Gastroesophageal sphincter (tissue), 3 donors: Measurements from ENCODE around the gene THEM4.
"Not testable (repeated sequence)": the region's sequence is repeated elsewhere in the genome, so short reads cannot be mapped to it uniquely, and the experiment has no call there.

ENCODE experiments used
- CTCF ChIP-seq, 4 experiments: fragments of 200-600 bp in 2 of 4; fragments of 450-650 bp in 2 of 4; sonication (generic) in 1 of 4; IDR thresholded peaks; one replicate each; pipeline ENCODE4 v1.5.1; 2017 to 2019; ENCODE audit warnings: antibody characterized with exemption in 4 of 4, mild to moderate bottlenecking in 2 of 4, moderate library complexity in 2 of 4
- EP300 ChIP-seq: sonication (generic); formaldehyde crosslinking; IDR thresholded peaks from one replicate; pipeline ENCODE4 v1.6.1; 2017; ENCODE audit warnings: antibody characterized with exemption, mild to moderate bottlenecking
- POLR2A ChIP-seq, 2 donors: fragments of 450-650 bp; IDR thresholded peaks; one replicate each; pipeline ENCODE4 v1.6.1; 2017; ENCODE audit warnings: antibody characterized with exemption in 2 of 2, mild to moderate bottlenecking in 2 of 2, moderate library complexity in 1 of 2
- POLR2AphosphoS5 ChIP-seq: sonication (generic); formaldehyde crosslinking; IDR thresholded peaks from one replicate; pipeline ENCODE4 v1.6.1; 2017; ENCODE audit warnings: antibody characterized with exemption

GRCh38 chr1:151882918-151883317, 26.4 kb downstream of the THEM4 start:
- TF ChIP-seq EP300; CTCF (IDR thresholded peaks at IDR 0.05); POLR2A (IDR thresholded peaks at IDR 0.05); POLR2AphosphoS5: not testable (repeated sequence)
